ENCODE measurements around the gene KDM4F. TPM values are rescaled to one million over a fixed set of nuclear protein-coding genes. Genes with fewer than 3 reads are reported as not detected.
"Not testable (repeated sequence)": the region's sequence is repeated elsewhere in the genome, so short reads cannot be mapped to it uniquely, and the experiment has no call there.

The KDM4F gene
- not detected in 2 replicates for total RNA-seq
- polyA plus RNA-seq = not detected in 2 replicates

DNA sequence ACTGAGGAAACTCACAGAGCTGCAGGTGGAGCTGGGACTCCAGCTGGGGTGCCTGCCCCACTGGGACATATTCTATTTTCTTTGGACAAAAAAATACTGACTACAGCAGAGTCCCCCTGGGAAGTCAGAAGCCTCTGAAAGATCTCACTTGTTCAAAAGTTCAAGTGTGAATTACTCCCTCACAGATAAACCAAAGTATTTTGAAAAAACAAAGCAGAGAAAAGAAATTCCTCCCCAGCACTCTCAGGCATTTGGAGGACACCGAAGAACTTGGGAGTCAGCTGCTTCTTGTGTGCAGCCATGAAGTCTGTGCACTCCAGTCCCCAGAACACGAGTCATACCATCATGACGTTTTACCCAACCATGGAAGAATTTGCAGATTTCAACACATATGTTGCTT, at the start of gene KDM4F:
Gene KDM4F, plus strand, starts transcription at position 301 of the 400 bp plus-strand sequence.
- H3K9me3 ChIP-seq (ENCODE audit: low read depth); H3K27ac ChIP-seq; H3K4me3 ChIP-seq; H3K27me3 ChIP-seq; H3K36me3 ChIP-seq; H3K4me1 ChIP-seq (ENCODE audit: low read depth); DNase-seq (ENCODE audit: low read depth in 1 of 2, low spot score in 1 of 2): not testable (repeated sequence)

GRCh38 chr11:95003716-95004115, 45.5 kb upstream of the KDM4F start:
- H3K9me3 ChIP-seq (ENCODE audit: low read depth) = no peaks in the 10 kb centered on the region
- H3K4me1 ChIP-seq (ENCODE audit: low read depth) = no peaks in the 10 kb centered on the region
- H3K27me3 ChIP-seq = peaks cover 4% of the 10 kb centered on the region
- TF ChIP-seq, protein P1, sequence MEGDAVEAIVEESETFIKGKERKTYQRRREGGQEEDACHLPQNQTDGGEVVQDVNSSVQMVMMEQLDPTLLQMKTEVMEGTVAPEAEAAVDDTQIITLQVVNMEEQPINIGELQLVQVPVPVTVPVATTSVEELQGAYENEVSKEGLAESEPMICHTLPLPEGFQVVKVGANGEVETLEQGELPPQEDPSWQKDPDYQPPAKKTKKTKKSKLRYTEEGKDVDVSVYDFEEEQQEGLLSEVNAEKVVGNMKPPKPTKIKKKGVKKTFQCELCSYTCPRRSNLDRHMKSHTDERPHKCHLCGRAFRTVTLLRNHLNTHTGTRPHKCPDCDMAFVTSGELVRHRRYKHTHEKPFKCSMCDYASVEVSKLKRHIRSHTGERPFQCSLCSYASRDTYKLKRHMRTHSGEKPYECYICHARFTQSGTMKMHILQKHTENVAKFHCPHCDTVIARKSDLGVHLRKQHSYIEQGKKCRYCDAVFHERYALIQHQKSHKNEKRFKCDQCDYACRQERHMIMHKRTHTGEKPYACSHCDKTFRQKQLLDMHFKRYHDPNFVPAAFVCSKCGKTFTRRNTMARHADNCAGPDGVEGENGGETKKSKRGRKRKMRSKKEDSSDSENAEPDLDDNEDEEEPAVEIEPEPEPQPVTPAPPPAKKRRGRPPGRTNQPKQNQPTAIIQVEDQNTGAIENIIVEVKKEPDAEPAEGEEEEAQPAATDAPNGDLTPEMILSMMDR (IDR thresholded peaks at IDR 0.05; ENCODE audit: low read depth, low read length) = no peak
- H3K4me3 ChIP-seq = no peak overlapping the region
- no peaks in the 10 kb centered on the region for H3K36me3 ChIP-seq
- H3K27ac ChIP-seq = no peak overlapping the region
- DNase-seq (ENCODE audit: low read depth in 1 of 2, low spot score in 1 of 2) = no peak

DNA sequence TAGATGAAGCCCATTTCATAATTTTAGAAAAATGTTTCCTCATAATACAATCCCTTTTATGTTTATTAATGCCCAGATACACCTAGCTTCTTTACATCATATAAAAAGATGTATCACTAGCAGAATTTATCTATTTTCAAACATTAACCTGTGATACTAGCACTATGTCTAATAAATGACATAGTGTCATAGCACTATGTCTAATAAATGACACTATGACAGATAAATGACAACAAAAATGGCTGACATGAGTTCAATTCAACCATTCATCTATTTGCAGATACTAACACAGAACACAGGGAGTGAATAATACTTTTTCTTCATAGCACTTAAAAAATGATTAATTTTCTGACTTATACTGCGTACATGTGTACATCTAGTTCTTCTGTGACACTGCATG, 43.6 kb upstream of the KDM4F start:
- Histone ChIP-seq H3K9me3 (ENCODE audit: low read depth) (no peaks in the 10 kb centered on the region), H3K27me3 (peaks cover 4% of the 10 kb centered on the region), H3K4me3 (no peak overlapping the region), H3K4me1 (ENCODE audit: low read depth) (no peaks in the 10 kb centered on the region), H3K27ac (no peak overlapping the region), H3K36me3 (no peaks in the 10 kb centered on the region)
- TF ChIP-seq, protein P1 (IDR thresholded peaks at IDR 0.05; ENCODE audit: low read depth, low read length) = no peak
- DNase-seq (ENCODE audit: low read depth in 1 of 2, low spot score in 1 of 2) = no peak

- TF ChIP-seq, protein P1 (IDR thresholded peaks at IDR 0.05; ENCODE audit: low read depth, low read length) = no peak
- Histone ChIP-seq H3K27me3 (peaks cover 4% of the 10 kb centered on the region), H3K4me3 (no peak overlapping the region), H3K36me3 (no peaks in the 10 kb centered on the region), H3K27ac (no peak overlapping the region), H3K4me1 (ENCODE audit: low read depth) (no peaks in the 10 kb centered on the region), H3K9me3 (ENCODE audit: low read depth) (no peaks in the 10 kb centered on the region)
- no peak for DNase-seq (ENCODE audit: low read depth in 1 of 2, low spot score in 1 of 2)
Observed at GRCh38 chr11:95011376-95011775, 37.8 kb upstream of the KDM4F start.

DNA sequence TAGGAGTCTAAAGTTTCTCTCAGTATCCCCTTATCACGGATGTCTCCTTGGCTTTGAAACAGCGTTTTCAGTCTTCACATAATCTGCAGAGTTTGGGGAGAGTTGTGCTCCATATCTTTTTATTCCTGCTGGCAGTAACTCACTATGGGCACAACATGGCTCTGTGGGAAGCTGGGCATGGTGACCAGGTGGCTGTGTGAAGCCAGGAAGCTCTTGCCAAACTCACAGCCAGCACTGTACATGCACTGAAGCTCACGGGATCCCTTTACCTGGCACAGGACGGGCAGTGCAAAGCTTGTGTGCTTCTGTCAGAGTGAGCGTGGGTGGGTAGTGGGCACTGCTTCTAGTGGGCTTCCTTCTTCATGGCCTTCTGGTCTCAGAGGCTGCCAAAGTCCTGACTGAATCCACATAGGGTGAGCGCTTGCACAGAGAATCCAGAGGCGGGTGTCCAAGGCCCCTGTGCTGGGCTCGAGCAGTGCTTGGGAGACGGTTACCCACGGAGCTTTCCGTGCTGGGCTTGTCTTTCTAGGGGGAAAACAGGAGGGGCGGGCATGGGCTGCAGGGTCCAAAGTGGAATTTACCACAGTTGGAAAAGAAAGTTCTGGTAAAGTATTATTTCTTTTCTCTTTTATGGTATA, 34.9 kb upstream of the KDM4F start:
- Histone ChIP-seq H3K27me3 (no peaks in the 10 kb centered on the region), H3K4me1 (ENCODE audit: low read depth) (no peaks in the 10 kb centered on the region), H3K27ac (no peak overlapping the region), H3K36me3 (no peaks in the 10 kb centered on the region), H3K9me3 (ENCODE audit: low read depth) (no peaks in the 10 kb centered on the region), H3K4me3 (no peak overlapping the region)
- DNase-seq (ENCODE audit: low read depth in 1 of 2, low spot score in 1 of 2) = no peak
- TF ChIP-seq, protein P1 (IDR thresholded peaks at IDR 0.05; ENCODE audit: low read depth, low read length) = no peak

DNA sequence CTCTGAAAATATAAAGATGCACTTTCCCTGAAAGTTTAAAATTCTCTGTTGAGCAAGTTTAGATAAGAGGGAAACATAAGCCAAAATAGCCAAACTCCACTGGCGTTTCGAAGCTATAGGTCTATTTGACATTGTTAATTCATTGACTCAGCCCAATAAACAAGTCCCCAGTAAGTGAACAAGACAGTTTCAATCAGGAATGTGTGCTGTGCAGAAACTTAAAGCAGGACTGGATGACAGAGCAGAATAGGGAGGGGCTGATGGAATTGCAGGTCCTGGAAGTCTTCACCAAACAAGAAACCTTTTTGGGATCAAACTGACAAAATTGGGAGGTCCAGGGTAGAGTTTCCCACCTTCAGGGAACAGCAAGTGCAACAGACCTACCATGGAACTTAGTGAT, 33.1 kb upstream of the KDM4F start:
- H3K9me3 ChIP-seq (ENCODE audit: low read depth) = no peaks in the 10 kb centered on the region

DNA sequence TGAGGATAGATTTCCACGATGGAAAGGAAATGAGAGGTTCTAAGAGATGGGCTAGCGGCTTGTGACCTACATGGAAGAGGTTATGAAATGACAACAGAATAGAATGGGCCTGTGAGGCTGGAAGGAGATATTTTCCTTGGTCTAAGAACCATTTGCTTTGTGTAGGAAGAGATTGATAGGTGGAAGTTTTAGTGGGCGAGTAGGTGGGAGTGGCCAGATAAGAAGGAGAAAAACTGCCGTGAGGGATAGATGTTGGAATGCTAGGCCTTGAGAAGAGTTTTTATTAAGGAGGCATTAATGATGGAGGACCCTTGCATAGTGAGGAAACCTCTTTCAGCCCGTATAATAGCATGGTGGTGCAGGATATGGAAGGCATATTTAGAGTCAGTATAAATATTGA, 27.8 kb upstream of the KDM4F start:
- not testable (repeated sequence) for H3K4me1 ChIP-seq (ENCODE audit: low read depth); H3K27ac ChIP-seq; H3K36me3 ChIP-seq; DNase-seq (ENCODE audit: low read depth in 1 of 2, low spot score in 1 of 2); H3K27me3 ChIP-seq; H3K9me3 ChIP-seq (ENCODE audit: low read depth); H3K4me3 ChIP-seq

More for the DNA sequence above, 33.1 kb upstream of the KDM4F start:
- TF ChIP-seq, protein P1 (IDR thresholded peaks at IDR 0.05; ENCODE audit: low read depth, low read length) = no peak
- DNase-seq (ENCODE audit: low read depth in 1 of 2, low spot score in 1 of 2) = no peak
- H3K4me3 ChIP-seq = no peak overlapping the region
- no peaks in the 10 kb centered on the region for H3K4me1 ChIP-seq (ENCODE audit: low read depth)
- H3K27me3 ChIP-seq = no peaks in the 10 kb centered on the region
- no peaks in the 10 kb centered on the region for H3K36me3 ChIP-seq
- no peak overlapping the region for H3K27ac ChIP-seq
